HG03064 (cell line): Measurements from ENCODE around the gene APOC3.
A peak's percentile ranks its signal among the peaks of the same experiment; 100 is the strongest.

ENCODE experiments used
- ATAC-seq: cut with Tn5 transposase; IDR thresholded peaks from one replicate; pipeline ENCODE4 v1.9.1; 2021; ENCODE audit warnings: low read depth; ENCODE audit not compliant: unreplicated experiment

The APOC3 gene

DNA sequence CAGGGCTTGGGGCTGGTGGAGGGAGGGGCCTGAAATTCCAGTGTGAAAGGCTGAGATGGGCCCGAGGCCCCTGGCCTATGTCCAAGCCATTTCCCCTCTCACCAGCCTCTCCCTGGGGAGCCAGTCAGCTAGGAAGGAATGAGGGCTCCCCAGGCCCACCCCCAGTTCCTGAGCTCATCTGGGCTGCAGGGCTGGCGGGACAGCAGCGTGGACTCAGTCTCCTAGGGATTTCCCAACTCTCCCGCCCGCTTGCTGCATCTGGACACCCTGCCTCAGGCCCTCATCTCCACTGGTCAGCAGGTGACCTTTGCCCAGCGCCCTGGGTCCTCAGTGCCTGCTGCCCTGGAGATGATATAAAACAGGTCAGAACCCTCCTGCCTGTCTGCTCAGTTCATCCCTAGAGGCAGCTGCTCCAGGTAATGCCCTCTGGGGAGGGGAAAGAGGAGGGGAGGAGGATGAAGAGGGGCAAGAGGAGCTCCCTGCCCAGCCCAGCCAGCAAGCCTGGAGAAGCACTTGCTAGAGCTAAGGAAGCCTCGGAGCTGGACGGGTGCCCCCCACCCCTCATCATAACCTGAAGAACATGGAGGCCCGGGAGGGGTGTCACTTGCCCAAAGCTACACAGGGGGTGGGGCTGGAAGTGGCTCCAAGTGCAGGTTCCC lies at the start of gene APOC3:
Gene APOC3, plus strand, starts transcription at position 383 of the 659 bp plus-strand sequence. CDS start 676 bp downstream, outside the sequence.
- ATAC-seq, result no peak

DNA sequence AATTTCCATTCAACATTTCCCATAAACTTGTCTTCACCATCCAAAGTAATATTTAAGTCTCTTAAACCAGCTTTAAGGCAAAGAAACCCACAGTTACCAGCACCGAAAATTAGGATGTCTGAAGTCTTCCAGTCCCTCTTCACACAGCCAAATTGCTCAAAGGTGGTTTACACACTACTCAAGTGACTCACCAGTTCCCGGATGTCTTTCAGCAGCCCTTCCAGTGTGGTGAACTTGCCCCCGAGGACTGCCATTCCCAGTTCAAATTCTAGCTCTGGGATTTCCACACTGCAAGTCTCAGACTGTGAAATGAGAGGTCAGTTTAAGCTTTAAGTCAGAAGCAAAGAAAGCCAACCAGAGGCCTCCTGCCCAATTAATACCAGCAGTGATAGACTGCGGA lies 47.0 kb upstream of the APOC3 start:
- ATAC-seq, result no peak

DNA sequence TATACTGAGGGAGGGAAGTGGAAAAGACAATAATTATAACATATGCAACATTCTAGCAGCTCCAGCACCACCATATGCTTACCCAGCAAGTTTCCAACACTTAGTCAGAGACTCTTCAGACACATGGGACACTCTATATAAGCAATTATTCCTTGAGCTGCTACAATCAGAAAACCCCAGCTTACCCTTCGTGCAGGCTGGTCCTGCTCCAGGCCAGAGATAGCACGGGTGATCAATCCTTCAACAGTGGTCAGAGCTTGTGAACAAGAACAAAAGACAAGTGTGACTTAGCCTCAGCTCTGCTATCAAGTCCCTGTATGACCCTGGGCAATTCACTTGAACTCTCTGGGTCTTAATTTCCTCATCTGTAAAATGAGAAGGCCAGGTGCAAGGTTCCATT lies 43.4 kb upstream of the APOC3 start:
- no peak for ATAC-seq

DNA sequence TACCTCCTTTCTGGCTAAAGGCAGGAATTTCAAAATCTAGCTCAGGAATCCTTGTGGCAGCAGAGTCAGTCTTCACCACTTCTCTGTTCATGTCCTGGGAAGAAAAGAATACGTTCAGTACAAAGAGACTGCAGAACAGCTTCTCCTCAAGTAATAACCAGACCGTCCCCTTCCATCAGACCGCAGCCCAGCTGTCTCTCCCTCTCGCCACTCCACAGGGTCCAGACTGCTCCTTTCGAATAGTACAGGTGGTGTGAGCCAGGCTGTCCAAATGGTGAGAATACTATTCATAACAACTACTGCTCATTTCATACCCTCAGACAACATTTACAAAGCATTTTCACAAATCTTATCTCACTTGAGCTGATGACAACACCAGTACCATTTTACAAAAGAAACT lies 42.7 kb upstream of the APOC3 start:
- no peak for ATAC-seq

DNA sequence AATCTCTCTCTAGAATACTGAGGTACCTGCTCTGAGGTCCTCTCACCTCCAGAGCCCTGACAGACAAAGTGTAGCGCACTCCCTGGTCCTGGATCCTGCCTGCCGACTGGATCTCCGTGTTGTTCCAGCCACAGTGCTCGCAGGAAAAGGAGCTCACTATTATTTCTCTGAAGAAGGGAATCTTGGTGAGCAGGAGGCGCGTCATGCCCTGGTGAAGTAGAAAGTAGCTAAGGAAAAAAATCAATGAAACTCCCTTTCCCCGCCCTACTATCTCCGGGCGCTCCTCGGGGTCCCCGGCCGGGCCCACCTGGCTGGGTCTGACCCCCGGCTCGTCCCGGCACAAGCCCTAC lies 42.3 kb upstream of the APOC3 start:
- ATAC-seq, result no peak

DNA sequence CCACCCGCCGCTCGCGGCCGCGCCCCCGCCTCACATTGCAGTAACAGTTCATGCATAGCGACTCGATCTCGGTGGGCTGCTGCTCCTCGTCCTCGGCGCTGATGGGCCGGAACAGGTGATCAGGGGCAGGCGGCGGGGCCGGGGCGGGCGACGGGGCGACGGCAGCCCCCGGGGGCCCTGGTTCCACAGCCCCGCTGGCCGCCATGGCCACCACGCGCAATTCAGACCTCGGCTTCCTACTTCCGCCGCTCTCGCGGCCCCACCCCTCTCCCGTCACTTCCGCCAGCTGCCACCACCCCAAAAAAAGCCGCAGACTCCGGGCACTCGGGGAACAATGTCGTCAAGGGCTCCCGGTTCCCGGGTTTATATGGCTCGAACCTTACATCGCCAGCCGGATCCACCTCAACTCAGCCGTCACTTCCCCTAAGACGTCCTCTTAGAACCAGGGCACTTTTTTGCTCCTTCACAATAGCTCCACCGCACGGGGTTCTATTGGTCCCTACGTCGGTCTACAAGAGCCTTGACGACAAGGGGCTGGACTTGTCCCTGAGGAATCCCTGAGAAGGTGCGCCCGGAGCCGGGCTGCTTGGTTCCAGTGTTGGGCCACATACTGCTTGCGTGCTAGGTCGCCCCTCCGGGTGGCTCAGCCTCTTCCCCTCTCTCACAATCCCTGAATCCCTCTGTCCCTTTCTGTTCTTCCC lies 41.8 kb upstream of the APOC3 start, which contains the start of gene ZPR1:
Gene ZPR1, minus strand, starts transcription at position 238 of the 701 bp plus-strand sequence. Its CDS starts 33 bp downstream, at position 205.
- peak; percentile 86 for ATAC-seq

DNA sequence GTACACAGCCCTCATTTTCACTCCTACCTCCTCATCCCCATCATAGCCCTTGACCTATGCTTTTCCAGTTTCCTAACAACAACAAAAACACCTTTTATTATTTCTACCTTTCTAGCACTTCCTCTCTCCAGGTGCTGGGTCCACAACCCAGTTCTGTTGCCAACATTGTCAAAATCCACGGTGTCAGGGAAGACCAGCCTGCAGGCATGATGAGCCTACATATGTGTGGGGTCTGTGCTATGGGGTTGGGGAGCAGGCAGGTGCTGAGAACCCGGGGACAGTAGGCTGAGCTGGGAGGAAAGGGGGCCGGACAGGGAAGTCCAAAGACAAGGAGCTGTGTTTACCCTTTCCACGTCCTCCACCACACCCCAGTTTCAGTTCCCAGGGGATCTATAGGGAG lies 41.2 kb upstream of the APOC3 start:
- ATAC-seq, result no peak

DNA sequence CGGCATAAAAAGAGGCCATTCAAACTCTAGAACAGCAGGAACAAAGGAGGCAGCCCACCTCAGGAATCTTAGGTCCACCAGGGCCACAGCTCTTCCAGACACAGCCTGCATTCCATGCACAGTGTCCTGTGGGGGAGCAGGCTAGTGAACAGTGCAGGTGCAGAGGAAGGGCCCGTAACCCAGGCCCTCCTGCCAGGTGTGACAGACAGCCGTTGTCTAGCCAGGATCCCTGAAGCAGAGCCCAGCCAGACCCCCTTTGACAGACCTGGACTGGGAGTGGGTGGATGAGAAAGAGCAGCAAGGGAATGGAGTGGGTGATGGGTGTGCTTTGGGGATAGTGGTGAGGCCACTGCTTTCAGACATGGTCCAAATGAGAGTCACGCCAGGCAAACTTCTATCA lies 40.7 kb upstream of the APOC3 start:
- ATAC-seq, result no peak

DNA sequence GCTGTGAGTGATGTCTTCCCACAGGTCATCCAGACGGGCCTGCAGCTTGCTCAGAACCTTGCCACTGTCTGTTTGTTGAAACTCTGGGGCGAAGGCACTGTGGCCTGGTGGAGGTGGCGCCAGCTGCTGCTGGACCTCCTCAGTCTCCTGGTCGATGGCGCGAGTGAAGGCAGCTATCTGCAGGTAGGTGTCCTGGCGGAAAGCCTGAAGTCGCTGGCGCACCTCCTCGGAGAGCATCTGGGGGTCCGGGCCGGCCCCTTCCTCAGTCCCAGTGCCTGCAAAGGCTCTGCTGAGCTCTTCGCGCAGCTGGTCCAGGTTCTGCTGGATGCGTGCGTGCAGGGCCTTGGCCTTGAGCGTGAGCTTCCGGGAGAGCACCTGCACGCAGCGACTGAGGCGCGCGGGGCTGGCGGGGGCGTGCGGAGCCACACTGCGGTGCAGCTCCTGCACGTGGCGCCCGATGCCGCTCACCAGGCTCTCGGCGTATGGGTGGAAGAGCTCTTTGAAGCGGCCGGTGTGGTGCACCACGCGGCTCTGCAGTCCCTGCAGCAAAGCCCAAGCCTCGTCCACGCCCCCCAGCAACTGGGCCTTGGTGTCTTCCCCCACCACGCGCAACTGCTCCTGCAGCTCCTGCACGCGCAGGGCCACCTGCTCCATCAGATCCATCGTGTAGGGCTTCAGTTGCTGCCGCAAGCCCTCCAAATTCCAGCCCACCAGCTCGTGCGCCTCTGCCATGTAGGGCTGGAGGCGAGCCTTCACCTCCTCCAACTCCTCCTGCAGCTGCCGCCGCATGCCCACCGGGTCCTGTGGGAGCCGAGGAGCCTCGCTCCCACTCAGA lies 39.3 kb upstream of the APOC3 start:
- ATAC-seq, result no peak

DNA sequence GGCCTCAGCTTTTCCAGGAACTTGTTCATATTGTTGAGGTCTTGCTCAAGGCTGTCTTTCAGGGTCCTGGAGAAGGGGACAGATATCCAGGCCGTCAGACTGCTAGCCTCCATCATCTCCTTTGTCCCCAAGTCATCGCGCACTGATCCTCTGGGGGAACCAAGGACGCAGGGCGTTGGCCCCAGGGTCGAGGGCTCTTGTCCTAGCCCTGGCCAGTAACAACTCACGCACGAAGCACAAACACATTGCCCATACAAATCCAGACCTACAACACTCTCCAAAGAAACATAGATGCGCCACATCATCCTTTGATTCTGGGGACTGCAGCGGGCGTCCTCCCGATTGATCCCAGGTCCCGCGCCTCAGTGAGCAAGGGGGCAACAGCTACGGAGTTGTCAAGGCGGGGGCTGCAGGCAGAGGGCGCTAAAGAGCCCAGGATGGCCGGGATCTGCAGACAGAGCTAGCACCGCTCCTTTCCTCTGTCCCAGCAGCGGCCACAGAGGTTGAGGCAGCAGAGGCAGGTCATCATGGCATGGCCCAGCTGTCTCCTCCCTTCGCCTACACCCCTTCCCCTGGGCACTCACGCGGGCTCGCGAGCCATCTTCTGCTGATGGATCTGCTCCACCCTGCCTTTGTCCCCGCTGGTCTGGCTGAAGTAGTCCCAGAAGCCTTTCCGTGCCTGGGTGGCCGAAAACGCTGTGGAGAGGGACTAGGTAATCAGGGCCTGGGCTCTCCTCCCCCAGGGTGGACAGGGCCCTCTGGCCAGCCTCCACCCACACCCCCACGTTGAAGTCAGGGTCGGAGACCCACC lies 38.5 kb upstream of the APOC3 start:
- ATAC-seq, result no peak

DNA sequence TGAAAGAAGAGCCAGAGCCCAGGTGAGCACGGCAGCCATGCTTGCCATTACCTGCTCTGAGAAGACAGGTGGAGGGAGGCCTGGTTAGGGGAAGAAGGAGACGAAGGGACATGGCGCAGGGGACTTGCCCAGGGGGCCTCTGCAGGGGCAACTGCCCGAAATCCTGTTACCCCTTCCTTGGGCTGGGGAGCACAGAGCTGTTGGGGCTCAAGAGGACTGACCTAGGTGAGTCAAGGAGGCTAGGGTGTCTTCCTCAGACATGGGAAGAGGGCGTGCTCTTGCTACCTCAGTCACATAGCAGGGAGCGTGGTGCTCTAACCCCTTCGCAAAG lies 37.9 kb upstream of the APOC3 start, which contains the start of gene APOA5:
Gene APOA5, minus strand, starts transcription at position 67 of the 331 bp plus-strand sequence. Its CDS starts 19 bp downstream, at position 48.
- no peak for ATAC-seq

DNA sequence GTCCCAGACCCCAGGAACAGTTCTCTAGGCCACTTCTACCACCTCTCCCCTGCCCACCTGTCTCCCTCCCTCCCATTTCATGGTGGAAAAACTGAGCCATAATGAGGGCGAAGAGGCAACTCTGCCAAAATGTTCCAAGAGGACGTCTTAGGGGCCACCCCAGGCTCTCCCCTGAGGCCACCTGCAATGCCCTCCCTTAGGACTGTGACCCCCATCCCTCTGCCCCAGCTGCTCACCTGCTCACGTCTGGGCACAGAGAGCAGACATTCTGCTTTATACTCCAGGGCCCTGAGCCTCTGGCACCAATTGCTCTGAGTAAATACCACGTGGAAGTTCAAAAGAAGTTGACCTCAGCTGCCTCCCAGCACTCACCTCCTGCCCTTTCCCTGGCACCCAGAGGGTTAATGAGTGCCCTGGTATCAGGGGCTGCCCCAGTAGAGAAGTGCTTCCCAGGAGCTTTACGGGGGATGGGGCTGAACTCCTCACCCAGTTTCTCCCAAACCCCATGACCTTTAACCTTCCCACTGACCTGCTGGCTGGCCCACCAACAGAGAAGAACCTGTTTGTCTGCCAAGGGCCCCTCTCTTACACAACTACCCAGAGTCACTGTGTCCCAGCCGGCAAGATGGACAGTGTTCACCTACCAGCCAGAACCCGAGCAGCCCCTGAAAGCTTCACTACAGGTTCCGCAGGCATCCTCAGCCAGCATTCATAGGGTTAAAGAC lies 37.4 kb upstream of the APOC3 start:
- ATAC-seq, result no peak

DNA sequence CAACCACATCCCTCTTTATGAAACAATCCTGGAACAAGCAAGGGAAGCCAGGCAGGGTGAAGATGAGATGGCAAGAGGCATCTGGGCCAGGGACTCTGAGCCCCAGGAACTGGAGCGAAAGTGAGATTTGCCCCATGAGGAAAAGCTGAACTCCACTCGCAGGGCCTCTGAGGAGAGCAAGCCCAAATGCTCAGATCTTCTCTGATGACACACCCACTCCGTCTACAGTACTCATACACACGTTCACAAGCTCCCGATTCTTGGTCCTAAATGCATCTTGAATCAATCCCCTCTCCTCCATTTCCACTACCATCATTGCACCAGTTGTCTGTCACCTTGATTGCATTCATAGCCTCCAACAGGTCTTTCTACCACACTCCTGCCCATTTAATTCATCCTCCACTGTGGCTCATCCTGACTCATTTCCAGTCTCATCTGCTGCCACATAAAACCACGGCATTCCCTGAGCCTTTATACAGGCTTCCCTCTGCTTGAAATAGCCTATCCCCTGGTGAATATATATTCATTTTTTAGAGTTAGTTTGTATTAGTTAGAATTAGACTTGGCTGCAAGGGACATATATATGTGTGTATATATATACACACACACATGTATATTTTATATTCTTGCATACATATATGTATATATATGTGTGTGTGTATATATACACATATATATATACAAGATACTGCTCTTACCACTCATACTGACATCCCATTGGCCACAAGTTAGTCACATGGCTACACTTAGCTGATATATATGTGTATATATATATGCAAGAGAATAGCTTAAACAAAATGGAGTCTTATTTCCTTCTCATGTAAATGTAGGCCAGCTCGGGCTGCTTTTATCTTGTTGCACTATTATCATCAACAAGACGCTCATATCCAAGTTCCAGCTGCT lies 36.6 kb upstream of the APOC3 start:
- no peak for ATAC-seq

DNA sequence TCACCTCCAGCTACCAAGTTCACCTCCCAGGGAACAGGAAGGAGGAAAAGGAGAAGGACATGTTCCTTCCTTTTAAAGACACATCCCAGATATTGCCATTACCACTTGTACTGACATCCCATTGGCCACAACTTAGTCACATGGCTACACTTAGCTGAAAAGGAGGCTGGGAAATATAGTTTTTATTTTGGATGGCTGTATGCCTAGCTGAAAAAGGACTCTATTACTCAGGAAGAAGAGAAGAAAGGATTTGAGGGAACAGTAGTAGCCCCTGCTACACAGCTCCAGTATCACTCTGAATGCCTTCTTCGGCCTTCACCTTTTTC lies 36.0 kb upstream of the APOC3 start:
- ATAC-seq, result no peak

DNA sequence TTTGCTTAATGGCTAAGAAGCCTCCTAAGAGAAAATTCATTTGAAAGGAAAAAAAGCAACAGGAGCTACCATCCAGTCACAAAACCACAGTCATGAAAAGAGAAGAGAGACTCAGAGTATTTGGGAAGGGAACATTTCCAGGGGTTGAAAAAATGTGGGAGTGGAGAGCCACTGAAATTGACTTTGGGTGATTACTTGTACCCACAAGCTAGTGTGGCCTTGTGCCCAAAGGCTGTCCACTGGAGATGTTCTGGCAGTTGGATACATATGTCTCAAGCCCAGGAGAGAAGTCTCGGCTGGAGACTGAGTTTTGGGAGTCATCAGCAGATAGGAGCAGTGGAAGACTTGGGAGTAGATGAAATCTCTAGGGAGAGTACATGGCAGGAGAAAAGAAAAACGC lies 34.9 kb upstream of the APOC3 start:
- ATAC-seq, result no peak

DNA sequence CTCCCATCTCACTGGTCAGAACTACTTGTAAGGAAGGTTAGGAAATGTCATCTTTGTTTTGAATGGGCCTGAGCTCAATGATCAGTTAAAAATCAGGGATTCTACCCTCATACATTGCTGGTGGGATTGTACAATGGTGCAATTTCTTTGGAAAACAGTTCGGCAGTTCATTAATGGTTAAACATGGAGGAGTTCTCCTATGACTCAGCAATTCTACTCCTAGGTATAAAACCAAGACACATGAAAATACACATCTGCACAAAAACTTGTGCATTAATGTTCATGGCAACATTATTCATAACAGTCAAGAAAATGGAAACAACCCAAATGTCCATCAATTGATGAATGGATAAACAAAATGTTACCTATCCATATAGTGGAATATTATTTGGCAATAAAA lies 33.2 kb upstream of the APOC3 start:
- no peak for ATAC-seq

DNA sequence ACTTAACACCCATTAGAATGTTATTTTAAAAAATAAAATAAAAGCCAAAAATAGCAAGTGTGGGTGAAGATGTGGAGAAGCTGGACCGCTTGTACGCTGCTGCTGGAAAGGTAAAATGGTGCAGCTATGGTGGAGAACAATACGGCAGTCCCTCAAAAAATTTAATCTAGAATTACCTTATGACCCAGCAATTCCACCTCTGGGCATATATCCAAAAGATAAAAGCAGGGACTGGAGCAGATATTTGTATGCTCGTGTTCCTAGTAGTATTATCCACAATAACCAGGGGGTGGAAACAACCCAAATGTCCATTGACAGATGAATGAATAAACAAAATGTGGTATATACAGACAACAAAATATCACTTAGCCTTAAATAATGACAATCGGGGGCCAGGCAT lies 31.9 kb upstream of the APOC3 start:
- ATAC-seq, result no peak

DNA sequence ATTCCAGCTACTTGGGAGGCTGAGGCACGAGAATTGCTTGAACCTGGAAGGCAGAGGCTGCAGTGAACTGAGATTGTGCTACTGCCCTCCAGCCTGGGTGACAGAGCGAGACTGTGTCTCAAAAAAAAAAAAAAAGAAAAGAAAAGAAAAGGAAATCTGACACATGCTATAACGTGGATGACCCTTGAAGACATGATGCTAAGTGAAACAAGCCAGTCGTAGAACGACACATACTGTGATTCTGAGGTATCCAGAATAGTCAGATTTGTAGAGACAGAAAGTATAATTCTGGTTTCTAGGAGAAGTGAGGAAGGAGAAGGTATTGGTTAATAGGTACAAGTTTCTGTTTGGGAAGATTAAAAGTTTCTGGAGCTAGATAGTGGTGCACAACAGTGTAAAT lies 31.3 kb upstream of the APOC3 start:
- ATAC-seq, result no peak

DNA sequence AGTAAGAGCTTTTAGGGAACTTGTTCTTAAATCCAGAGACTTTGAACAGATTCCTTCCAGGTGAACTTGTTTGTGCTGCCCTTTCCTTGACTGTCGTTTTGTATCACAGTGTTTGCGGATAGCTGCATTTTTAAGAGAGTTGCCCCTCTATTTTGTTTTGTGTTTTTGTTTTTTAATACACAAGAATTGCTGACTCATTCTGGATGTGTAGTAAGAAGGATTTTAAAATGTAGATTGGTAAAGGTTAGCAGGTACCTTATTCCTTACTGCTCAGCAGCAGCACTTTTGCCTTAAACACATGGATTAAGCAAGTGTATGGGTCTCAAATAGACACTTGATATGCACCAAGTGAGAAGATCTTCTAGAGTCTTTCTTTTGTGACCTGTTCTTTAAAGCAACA lies 29.1 kb upstream of the APOC3 start:
- no peak for ATAC-seq
